ENCODE results near the gene RTN1.
A peak's percentile ranks its signal among the peaks of the same experiment; 100 is the strongest.

The RTN1 gene

GRCh38 chr14:59870277-59871165 is at the start of gene RTN1:
RTN1 (minus strand) TSS chr14:59870776; CDS start chr14:59870630, 146 bp downstream.
- peak; percentile 52 for DNase-seq

- DNase-seq = no peak
Observed at GRCh38 chr14:59920378-59920683, 49.8 kb upstream of the RTN1 start.

GRCh38 chr14:59919570-59920377 is 49.2 kb upstream of the RTN1 start, which contains the start of gene LRRC9:
LRRC9 (plus strand) TSS chr14:59920144.
- DNase-seq = no peak

- DNase-seq = peak; percentile 29
Observed at GRCh38 chr14:59918824-59919569, 48.4 kb upstream of the RTN1 start.

- no peak for DNase-seq
Observed at GRCh38 chr14:59913187-59913586, 42.6 kb upstream of the RTN1 start.

GRCh38 chr14:59912443-59912842 is 41.9 kb upstream of the RTN1 start:
- DNase-seq = no peak

- DNase-seq = no peak
Observed at GRCh38 chr14:59905188-59905587, 34.6 kb upstream of the RTN1 start.

- no peak for DNase-seq
Observed at GRCh38 chr14:59904184-59904583, 33.6 kb upstream of the RTN1 start.

- DNase-seq = no peak
Observed at GRCh38 chr14:59900556-59900955, 30.0 kb upstream of the RTN1 start.

GRCh38 chr14:59897757-59898383 is 27.3 kb upstream of the RTN1 start:
- DNase-seq = peak; percentile 10

- DNase-seq = no peak
Observed at GRCh38 chr14:59895721-59896120, 25.1 kb upstream of the RTN1 start.

- no peak for DNase-seq
Observed at GRCh38 chr14:59890676-59891075, 20.1 kb upstream of the RTN1 start.

- DNase-seq = no peak
Observed at GRCh38 chr14:59882957-59883356, 12.4 kb upstream of the RTN1 start.

- no peak for DNase-seq
Observed at GRCh38 chr14:59871166-59871495, 555 bp upstream of the RTN1 start.

- no peak for DNase-seq
Observed at GRCh38 chr14:59869381-59870255, 958 bp downstream of the RTN1 start.

- DNase-seq = no peak
Observed at GRCh38 chr14:59868021-59868420, 2.6 kb downstream of the RTN1 start.

- no peak for DNase-seq
Observed at GRCh38 chr14:59863806-59864525, 6.6 kb downstream of the RTN1 start.

GRCh38 chr14:59857328-59857727 is 13.2 kb downstream of the RTN1 start:
- no peak for DNase-seq

GRCh38 chr14:59852350-59852749 is 18.2 kb downstream of the RTN1 start:
- DNase-seq = no peak

- DNase-seq = no peak
Observed at GRCh38 chr14:59850458-59850857, 20.1 kb downstream of the RTN1 start.
